HL-60/S4 treated with phorbol 12-myristate 13-acetate at 8.2 ng/mL for 4 days and 3 days (cell line): ENCODE data around the gene LARP4B.

ENCODE experiments used
- in situ Hi-C: fragments of 300-500 bp; cut with MboI; formaldehyde crosslinking; loops from 2 replicates; pipeline ENCODE4 v1.15.0; 2022; ENCODE audit warnings: low sequenced_read_pairs

Gene LARP4B

DNA sequence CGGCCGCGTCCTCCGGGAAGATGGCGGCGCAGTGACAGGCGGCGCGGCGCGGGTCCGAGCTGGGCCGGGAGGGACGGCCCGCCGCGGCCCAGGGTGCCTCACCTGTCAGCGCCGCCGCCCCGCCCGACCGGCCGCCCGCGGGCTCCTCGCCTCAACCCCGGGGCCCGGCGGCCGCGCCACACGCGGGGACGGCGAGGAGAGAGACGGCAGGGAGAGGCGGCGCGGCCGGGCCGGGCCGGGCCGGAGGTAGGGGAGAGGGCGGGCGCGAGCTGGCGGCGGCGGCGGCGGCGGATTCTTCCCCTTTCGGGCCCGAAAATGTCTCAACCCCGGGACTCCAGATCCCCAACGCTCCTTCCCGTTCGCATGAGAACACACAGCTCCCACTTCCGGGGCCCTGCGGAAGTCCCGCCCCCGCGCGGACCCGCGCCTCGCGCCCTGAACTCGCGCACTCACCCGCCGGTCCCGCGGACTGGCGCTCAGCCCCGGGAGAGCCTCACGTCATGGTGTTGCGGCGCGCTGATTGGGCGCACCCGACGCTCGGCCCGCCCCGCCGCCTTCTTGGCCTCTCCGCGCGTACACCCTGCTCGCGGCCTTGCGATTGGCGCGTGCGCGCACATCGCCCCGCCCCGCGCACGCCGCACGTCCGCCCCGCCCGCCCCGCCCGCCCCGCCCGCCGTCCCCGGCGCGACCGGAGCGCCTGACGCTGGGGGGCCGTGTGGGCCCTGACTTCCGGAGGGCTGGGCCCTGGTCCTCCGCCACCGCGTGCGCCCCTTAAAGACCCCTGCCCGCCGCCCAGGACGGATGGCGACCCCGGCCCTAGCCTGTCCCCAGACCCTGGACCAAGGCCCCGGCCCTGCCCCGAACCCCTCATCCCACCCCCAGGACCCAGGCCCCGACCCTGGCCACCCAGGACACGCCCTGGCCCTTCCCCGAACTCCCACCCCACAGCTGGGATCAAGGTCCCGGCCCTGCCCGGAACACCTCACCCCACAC, at the start of gene LARP4B:
LARP4B (minus strand) TSS at position 380 of the 993 bp plus-strand sequence. CDS start 45,984 bp downstream, outside the sequence.
- in situ Hi-C loops: no loop called here

DNA sequence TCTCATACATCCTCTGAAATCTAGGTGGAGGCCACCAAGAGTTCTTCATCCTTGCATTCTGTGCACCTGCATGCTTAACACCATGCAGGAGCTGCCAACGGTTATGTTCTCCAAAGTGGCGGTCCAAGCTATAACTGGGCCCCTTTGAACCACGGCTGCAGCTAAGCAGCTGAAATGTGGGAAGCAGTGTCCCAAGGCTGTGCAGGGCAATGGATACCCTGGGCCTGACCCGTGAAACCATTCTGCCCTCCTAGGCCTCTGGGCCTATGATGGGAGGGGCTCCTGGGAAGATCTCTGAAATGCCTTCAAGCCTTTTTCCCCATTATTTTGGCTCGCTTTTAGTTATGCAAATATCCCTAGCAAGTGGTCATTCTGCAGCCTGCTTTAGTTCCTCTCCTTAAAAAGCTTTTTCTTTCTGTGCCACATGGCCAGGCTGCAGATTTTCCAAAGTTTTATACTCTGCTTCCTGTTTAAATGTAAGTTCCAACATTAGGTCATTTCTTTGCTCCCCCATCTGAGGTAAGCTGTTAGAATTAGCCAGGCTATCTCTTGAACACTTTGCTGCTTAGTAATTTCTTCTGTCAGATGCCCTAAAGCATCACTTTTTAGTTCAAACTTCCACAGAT, 49.1 kb upstream of the LARP4B start:
- in situ Hi-C loops: no loop called here

DNA sequence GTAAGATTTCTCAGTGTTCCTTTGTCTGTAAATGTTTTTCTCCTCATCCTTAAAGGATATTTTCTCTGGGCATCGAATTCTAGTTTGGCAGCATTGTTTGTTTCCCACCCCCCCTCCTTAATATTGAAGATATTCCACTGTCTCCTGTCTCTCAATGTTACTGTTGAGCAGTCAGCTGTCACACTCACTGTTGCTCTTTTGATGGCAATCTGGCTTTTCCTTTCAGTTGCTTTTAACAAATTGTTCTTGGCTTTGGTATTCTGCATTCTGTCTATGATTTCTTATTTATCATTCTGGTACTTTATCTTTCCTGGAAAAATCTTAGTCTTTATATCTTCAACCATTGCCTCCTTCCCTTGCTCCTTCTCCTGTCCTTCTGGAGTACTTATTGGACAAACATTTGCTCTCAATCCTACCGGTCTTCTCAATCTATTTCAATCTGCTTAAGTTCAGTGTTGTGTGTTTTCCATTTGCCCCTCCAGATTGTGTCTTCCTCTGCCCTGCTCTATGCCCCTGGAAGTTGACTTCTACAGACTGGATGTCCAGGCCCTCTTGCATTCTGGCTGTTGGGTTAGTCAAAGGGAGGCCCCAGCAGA, 47.4 kb upstream of the LARP4B start:
- in situ Hi-C loops: no loop called here

DNA sequence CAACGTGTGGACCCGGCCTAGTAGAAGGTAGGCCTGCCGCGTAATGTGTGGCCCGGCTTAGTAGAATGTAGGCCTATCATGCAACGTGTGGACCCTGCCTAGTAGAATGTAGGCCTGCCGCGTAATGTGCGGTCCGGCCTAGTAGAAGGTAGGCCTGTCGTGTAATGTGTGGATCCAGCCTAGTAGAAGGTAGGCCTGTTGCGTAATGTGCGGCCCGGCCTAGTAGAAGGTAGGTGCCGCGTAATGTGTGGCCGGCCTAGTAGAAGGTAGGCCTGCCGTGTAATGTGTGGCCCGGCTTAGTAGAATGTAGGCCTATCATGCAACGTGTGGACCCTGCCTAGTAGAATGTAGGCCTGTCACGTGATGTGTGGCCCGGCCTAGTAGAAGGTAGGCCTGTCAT, 44.8 kb upstream of the LARP4B start:
- in situ Hi-C loops: no loop called here

DNA sequence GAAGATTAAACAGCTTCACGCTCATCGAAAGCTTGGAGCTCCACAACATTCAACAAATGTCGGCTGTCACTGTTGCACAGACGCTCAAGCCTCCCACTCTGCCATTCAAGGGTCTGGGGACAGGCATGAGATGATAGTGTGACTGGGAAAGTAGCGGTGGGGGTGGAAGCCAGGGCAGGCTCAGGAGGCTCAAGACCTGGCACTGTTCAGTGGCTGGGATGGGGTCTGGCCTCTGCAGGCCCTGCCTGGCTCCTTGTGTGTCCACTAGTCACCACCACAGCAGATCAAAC, 43.2 kb upstream of the LARP4B start:
- in situ Hi-C loops: no loop called here

DNA sequence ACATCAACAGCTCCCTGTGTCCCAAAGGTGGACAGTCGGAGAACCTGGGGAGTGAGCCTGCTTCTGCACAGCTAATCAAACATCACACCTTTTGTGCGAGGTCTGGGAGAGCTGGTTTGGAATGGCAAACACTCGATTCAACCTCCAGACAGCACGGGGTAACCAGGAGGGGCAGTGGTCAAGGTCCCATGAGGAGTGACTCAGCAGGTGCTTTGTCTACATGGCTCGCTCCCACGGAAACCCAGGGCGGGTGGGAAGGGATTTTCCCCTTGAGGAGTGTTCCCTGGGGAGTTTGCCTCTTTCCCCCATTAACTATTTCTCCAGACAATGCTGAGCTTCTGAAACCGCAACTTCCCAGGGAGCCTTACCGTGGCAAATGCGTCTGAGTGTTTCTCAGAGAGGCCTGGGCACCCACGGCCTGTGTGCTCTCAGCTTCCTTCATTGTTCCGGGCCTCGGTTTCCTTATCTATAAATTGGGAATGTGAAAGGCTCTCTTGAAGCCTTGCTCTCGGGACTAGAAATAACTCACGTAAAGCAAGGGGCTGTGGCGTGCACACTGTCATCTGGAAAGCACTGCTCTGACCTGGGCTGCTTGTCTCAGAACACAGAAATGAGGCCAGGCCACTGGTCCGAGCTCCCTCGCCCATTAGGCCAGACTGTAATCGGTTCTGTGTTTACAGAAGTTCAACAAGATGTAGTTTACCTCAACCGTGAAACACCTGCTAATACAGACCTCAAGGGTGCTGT, 42.7 kb upstream of the LARP4B start:
- in situ Hi-C loops: no loop called here

DNA sequence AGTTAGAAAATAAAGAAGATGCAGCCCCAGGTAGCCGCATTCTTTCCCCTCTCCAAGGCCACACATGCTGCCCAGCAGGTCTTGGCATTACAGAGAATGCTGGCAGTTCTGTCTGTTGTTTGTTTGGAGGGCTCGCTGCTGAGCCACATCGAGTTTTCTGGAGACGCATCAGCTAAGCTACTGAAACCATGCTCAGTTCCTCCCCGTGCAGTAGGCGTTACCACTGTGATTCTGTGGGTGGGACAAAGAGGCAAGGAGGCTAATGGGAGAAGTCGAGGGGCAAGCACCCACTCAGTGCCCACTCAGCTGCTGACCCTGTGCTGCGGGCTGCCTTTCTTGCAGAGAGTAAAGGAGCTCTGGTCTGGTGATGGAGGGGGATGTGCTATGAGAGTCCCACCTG, 41.3 kb upstream of the LARP4B start:
- in situ Hi-C loops: no loop called here

DNA sequence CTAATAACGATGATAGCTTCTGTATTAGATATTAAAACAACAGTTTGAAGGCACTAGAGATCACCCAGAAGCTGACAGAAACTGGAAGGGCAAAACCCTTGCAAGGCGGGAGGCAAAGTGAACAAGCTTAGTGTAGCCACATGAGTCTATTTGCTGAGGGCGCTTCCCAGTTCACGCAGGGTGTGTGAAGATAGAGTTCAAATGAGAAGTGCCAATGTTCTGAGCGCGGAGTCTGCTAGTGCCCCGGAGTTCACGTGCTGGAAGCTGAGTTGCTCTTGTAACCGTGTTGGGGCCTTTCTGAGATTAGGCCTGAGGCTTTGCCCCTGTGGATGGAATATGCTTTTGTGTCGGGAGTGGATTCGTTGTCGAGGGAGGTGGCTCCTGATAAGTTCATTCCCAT, 40.1 kb upstream of the LARP4B start:
- in situ Hi-C loops: no loop called here

DNA sequence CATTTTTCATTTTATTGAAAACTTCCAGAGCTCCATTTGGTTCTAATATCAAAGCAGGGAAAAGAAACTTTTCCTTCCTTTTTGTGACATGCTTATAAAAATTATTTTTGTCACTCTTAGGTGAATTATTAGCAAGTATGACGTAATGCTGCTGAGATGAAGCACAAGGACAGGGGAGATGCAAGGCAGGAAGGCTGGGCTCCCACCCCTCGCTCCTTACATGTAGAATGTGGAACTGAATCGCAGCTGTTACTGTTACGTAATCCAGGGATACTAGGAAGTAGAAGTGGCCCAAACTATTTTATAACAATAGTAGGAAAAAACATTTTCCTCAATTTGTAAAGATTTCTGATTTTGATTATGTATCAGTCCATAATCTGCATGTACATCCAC, 39.6 kb upstream of the LARP4B start:
- in situ Hi-C loops: no loop called here

DNA sequence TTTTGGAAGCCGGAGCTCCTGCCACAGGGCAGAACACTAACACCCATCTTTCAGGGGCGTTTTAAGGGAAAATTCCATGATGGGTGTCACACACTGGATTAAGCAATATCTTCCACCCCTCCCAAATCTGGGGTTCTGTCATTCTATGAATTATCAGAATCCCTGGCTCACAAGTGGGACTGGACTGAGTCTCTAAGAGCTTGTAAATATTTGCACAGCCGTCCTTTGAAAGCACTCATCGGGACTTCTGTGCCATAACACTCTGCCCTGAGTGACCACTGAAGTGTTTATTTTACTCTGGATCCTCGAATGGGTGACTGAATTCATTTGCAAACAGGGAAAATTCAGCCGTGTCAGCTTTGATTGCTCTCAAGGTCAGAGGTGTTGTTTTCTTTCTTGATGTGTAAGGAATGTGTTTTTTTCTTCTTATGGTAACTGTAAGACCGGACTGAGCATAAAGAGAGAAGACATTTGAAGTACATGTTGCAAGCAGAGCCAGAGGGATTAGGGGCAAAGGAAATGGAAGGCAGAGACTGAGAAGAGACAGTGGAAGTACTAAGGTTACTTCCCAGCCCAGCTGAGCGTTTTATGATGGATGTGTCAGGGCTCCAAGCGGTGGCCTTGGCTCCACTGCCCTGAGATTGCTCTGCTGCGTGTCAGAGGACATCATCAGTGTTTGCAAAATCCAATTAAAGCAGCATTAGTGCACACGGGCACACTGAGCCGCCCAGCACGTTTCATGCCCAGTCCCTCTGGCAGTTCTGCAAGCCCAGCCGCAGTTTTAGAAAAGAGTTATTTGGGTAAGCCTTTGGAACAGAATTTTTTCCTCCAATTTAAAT, 39.0 kb upstream of the LARP4B start:
- in situ Hi-C loops: no loop called here

DNA sequence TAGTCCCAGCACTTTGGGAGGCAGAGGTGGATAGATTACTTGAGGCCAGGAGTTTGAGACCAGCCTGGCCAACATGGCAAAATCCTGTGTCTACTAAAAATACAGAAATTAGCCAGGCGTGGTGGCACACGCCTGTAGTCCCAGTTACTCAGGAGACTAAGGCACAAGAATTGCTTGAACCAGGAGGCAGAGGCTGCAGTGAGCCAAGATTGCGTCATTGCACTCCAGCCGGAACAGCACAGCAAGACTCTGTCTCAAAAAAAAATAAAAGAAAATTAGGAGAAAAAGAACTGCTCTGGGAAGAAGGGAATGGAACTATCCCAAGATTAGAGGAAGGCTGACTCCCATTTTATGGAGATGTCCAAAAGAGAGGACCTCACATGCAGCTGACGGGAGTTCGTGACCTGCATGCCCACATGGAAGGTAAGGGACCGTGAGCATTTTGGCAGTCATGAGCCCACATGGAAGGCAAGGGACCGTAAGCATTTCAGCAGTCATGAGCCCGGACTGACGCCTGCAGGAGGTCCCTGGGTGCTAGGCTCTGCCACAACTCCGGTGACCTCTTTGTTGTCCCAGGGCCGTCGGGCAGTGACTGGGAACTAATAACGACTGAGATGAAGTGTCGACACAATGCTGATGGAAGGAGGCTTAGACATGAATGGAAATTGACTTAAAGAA, 38.1 kb upstream of the LARP4B start:
- in situ Hi-C loops: no loop called here

DNA sequence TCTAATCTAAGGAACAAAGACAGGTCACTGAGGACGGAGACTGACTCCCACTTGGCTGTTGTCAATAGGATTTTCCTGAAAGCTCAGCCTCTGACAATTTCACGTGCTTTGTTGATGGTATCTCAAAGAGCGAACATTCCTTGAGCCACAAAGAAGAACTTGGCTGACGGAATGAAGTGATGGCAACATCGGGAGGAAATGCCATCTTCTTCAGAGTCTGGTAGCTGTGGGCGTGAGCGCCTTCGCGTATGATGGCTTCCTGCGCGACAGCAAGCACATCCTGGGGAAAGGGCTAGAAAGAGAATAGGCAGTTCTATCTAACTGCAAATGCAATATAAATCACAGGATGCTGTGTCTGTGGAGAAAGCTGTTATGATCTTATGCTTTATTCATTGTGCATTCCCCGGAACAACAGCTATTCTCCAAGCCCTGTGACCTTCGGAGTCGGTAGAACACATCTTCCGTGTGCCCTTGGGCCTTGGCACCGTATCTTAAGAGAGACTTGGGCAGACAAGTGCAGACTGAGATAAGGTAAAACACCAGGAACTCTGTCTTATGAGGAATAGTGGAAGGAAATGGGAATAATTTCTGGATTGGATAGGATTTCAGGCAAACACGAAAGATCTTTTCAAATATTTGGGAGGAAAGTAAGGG, 37.2 kb upstream of the LARP4B start:
- in situ Hi-C loops: no loop called here

DNA sequence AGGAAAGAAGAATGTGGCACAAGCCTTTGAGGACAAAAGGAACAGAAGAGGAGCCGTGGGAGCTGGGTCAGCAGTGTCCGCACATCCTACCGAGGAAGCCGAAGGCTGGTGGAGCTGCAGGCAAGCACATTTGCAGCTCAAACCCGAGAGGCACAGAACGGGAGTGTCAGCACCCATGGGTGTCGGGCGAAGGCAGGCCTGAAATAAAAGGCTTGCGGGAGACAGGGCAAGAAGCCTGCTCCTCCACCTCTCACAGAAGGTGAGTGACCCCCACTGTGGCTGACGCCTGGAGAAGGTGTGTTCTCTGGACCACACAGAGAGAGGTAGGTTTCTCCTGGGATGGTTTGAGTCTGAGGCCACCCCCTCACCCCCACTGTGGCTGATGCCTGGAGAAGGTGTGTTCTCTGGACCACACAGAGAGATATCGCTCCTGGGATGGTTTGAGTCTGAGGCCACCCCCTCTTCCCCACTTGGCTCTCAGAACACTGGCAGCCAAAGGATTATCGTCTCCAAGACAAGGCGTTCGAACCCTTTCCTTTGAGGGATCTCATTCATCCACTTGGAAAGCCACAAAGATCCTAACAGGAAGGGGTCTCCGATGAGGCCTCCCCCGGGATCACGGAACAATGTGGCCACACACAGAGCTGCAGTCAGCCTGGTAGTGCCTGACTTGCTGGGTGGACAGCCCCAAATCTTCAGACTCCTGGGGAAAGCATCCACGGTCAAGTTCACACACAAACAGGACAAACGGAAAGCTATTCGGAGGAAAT, 35.1 kb upstream of the LARP4B start:
- in situ Hi-C loops: no loop called here

DNA sequence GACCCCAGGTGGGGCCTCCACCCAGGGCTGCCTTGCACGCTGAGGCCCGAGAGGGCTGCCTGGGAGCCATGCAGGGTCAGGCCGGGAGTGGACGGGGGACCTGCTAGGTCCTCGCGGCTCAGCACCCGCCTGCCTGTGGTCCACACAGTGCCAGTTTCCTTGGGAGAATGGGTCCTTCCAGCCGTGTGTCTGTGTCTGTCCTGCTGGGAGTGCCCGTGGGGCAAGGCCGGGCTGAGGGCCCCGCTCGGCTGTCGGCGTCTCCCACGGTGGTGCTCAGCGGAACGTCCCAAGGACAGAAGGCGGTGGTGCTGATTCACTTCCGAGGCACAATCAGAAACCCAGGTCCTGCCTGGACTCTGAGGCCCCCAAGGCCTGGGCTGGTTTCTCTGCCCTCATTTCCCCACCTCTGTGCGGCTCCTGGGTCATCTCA, 33.5 kb upstream of the LARP4B start:
- in situ Hi-C loops: no loop called here

DNA sequence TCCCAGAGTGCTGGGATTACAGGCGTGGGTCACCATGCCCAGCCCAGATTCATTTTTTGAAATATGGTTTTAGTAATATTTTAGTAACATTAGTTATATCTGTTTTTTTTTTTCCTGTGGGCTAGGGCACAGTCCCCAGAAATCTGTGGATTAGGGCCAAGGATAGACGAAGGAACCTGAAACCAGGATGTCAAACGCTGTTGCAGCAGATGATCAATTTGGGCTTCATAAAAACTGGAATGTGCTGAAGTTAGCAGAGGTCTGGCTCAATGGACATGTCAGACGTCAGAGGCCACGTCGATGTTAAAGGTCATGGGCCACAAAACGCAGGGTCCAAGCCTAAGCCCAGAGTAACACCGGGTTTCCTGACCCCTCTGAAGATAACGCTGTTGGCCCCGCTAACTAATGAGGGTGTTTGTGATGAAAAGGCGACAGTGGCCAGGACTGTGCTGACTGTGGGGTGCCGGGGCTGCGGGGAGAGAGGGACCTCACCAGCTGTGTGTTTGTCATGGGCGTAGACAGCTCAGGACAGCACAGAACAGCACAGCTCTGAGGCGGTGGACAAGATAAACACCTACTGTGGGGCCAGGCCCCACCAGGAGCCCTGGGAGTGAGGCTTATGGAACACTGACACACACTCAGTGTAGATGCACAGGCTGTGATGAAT, 32.9 kb upstream of the LARP4B start:
- in situ Hi-C loops: no loop called here

DNA sequence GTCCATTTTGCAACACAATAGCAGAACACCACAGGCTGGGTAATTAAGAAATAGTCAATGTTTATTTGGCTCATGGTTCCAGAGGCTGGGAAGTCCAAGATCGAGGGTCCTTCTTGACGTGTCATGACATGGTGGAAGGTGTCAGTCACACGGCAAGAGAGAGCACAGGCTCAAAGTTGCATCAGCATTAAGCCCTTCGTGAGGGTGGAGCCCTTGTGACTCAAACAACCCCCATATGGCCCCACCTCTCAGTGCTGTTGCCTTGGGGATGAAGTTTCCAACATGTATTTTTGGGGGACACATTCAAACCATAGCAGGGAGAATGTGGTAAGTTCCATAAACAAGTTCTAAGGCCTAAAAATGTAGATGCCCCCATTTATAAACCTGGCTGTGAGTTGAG, 32.1 kb upstream of the LARP4B start:
- in situ Hi-C loops: no loop called here

DNA sequence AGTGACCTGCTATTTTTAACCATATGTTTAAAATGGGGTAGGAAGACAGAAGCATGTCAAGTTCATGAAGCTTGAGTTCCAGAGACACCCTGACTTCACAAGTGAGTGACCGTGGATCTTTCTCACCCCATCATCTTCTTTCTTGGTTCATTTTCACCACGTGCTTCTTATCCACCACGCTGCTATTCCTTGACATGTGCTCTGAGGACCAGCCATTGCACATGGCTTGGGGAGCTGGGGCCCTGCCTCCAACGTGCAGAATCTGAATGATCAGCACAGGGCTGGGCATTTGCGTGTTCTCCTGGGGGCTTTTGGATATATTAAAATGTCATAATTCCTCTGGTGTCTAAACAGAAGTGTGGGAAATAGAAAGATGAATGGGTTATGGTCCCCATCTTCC, 31.7 kb upstream of the LARP4B start:
- in situ Hi-C loops: no loop called here

DNA sequence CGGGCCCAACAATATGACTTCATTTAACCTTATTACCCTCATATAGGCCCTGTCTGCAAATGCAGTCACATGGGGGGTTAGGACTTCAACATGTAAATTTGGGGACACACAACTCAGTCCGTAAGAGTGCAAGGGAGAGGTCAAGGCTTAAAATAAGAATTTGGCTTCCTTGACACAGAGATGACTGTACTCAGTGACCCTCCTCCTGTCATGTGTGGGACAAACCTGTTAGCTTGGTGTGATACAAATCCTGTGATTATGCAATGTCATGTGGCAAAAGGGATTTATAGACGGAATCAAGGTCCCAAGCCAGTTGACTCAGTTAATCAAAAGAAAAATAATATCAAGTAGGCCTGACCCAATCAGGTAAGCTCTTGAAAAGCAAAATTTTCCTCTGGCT, 30.8 kb upstream of the LARP4B start:
- in situ Hi-C loops: no loop called here
